Liver (tissue), 9 donors: ENCODE results near the gene RNF19B. TPM values are rescaled to one million over a fixed set of nuclear protein-coding genes. Genes with fewer than 3 reads are reported as not detected.

Experiments used
- DNase-seq: peaks from one replicate; pipeline ENCODE4 v3.0.0-alpha.2; 2017; ENCODE audit warnings: low spot score
- H3K27ac ChIP-seq, 2 donors: one replicate each; pipeline ENCODE4 v1.7.0; 2013; ENCODE audit warnings: inconsistent platforms in 2 of 2, low read length in 2 of 2, control low read depth in 1 of 2, low read depth in 1 of 2, mild to moderate bottlenecking in 1 of 2
- H3K27me3 ChIP-seq, 4 donors: one replicate each; pipeline versions ENCODE4 v1.6.1 to v1.7.0; 2013; ENCODE audit warnings: low read length in 3 of 4, inconsistent platforms in 1 of 4, mild to moderate bottlenecking in 1 of 4, moderate library complexity in 1 of 4; ENCODE audit not compliant: control insufficient read depth in 4 of 4, insufficient read depth in 4 of 4
- H3K36me3 ChIP-seq, 4 donors: one replicate each; pipeline versions ENCODE4 v1.6.1 to v1.7.0; 2013; ENCODE audit warnings: low read length in 3 of 4, mild to moderate bottlenecking in 3 of 4, low read depth in 1 of 4, moderate library complexity in 1 of 4; ENCODE audit not compliant: control insufficient read depth in 4 of 4, insufficient read depth in 3 of 4
- H3K4me1 ChIP-seq, 4 donors: one replicate each; pipeline versions ENCODE4 v1.6.1 to v1.7.0; 2013; ENCODE audit warnings: low read length in 3 of 4, mild to moderate bottlenecking in 3 of 4, moderate library complexity in 1 of 4; ENCODE audit not compliant: control insufficient read depth in 4 of 4, insufficient read depth in 4 of 4
- H3K4me3 ChIP-seq, 3 donors: one replicate each; pipeline versions ENCODE4 v1.6.1 to v1.7.0; 2013; ENCODE audit warnings: low read length in 3 of 3, control low read depth in 1 of 3, low read depth in 1 of 3, mild to moderate bottlenecking in 1 of 3
- H3K9ac ChIP-seq, 2 donors: one replicate each; pipeline ENCODE4 v1.7.0; 2013; ENCODE audit warnings: low read length in 2 of 2, mild to moderate bottlenecking in 2 of 2, moderate library complexity in 2 of 2, control low read depth in 1 of 2, low read depth in 1 of 2
- H3K9me3 ChIP-seq, 4 donors: one replicate each; pipeline versions ENCODE4 v1.6.1 to v1.7.0; 2013; ENCODE audit warnings: low read length in 3 of 4; ENCODE audit not compliant: control insufficient read depth in 4 of 4
- ATF3 ChIP-seq: IDR thresholded peaks from 2 replicates; pipeline ENCODE4 v1.6.1; 2016; ENCODE audit warnings: antibody characterized with exemption
- CTCF ChIP-seq: fragments of 150-350 bp; IDR thresholded peaks from 2 replicates; pipeline ENCODE4 v1.5.1; 2017; ENCODE audit warnings: improper control_type of control experiment, low read depth, low read length; ENCODE audit not compliant: missing input control
- EGR1 ChIP-seq, 2 donors: IDR thresholded peaks; 2 replicates each; pipeline ENCODE4 v1.6.1; 2016 to 2018; ENCODE audit warnings: antibody characterized with exemption in 2 of 2, low read depth in 2 of 2
- FOXA1 ChIP-seq: IDR thresholded peaks from 2 replicates; pipeline ENCODE4 v1.6.1; 2016; ENCODE audit warnings: antibody characterized with exemption
- FOXA2 ChIP-seq: IDR thresholded peaks from 2 replicates; pipeline ENCODE4 v1.6.1; 2016; ENCODE audit warnings: antibody characterized with exemption
- GABPA ChIP-seq, 2 donors: IDR thresholded peaks in 1 of 2; conservative IDR thresholded peaks in 1 of 2; 2 replicates each; pipeline ENCODE4 v1.6.1; 2016; ENCODE audit warnings: antibody characterized with exemption in 2 of 2, mild to moderate bottlenecking in 1 of 2, moderate library complexity in 1 of 2
- HNF4A ChIP-seq, 2 donors: conservative IDR thresholded peaks; 2 replicates each; pipeline ENCODE4 v1.6.1; 2016; ENCODE audit warnings: antibody characterized with exemption in 2 of 2, mild to moderate bottlenecking in 2 of 2
- HNF4G ChIP-seq: IDR thresholded peaks from 2 replicates; pipeline ENCODE4 v1.6.1; 2016; ENCODE audit warnings: antibody characterized with exemption
- JUND ChIP-seq, 2 donors: IDR thresholded peaks; 2 replicates each; pipeline ENCODE4 v1.6.1; 2016; ENCODE audit warnings: antibody characterized with exemption in 2 of 2
- NR2F2 ChIP-seq: IDR thresholded peaks from 2 replicates; pipeline ENCODE4 v1.6.1; 2016; ENCODE audit warnings: antibody characterized with exemption
- REST ChIP-seq: IDR thresholded peaks from 2 replicates; pipeline ENCODE4 v1.6.1; 2016; ENCODE audit warnings: antibody characterized with exemption, mild to moderate bottlenecking
- RXRA ChIP-seq, 2 donors: IDR thresholded peaks; 2 replicates each; pipeline ENCODE4 v1.6.1; 2017 to 2018; ENCODE audit warnings: antibody characterized with exemption in 2 of 2, mild to moderate bottlenecking in 1 of 2
- SP1 ChIP-seq: IDR thresholded peaks from 2 replicates; pipeline ENCODE4 v1.6.1; 2018; ENCODE audit warnings: antibody characterized with exemption, mild to moderate bottlenecking
- TAF1 ChIP-seq: conservative IDR thresholded peaks from 2 replicates; pipeline ENCODE4 v1.6.1; 2016; ENCODE audit warnings: antibody characterized with exemption, mild to moderate bottlenecking
- YY1 ChIP-seq: IDR thresholded peaks from 2 replicates; pipeline ENCODE4 v1.6.1; 2016; ENCODE audit warnings: antibody characterized with exemption, mild to moderate bottlenecking
- WGBS: extraction: QIAGEN DNeasy Blood & Tissue Kit; methylation state at CpG from one replicate; pipeline ENCODE4 v1.1.7; 2013; 5-methylcytosine and 5-hydroxymethylcytosine counted together
- polyA plus RNA-seq, 2 donors: library from polyadenylated mRNA; stranded (reverse) in 1 of 2; unstranded in 1 of 2; fragments of 200-250 nt in 1 of 2; fragments of >200 nt in 1 of 2; fragmentation: Nextera tagmentation in 1 of 2; extraction: Ambion mirVana in 1 of 2; gene quantifications; one replicate each; pipeline versions ENCODE4 v1.2.1 to v1.2.3, GENCODE V29; 2013 to 2015
- total RNA-seq, 2 donors: library from RNA; depleted of rRNA; stranded (reverse); fragments of >200 nt; gene quantifications; one replicate each; pipeline ENCODE4 v1.2.3, GENCODE V29; 2014
- TF ChIP-seq, protein P1 (sequence below): IDR thresholded peaks from 2 replicates; pipeline ENCODE4 v1.6.1; 2016; ENCODE audit warnings: antibody characterized with exemption
- donor health status: healthy.
- donor health status: healthy.
- donor health status: healthy.
- donor health status: healthy.
- donor health status: healthy.

The RNF19B gene
- total and polyA plus RNA-seq, 4 donors: 2.2 to 8.3 (median 5.0) TPM

GRCh38 chr1:32984455-32985171 lies 20.0 kb upstream of the RNF19B start:
- Histone ChIP-seq H3K36me3 (no peaks in the 10 kb centered on the region), H3K27me3 (no peaks in the 10 kb centered on the region), H3K4me1 (peaks cover 0 to 5% (median 1%) of the 10 kb centered on the region in 4 donors), H3K9me3 (no peaks in the 10 kb centered on the region), H3K4me3 (no peak overlapping the region), H3K9ac (no peak overlapping the region), H3K27ac (no peak overlapping the region)
- WGBS: 92% methylated on average over 1 of the region's 1 CpG
- no peak for TF ChIP-seq GABPA (IDR thresholded peaks at IDR 0.05 in 1 of 2, conservative IDR thresholded peaks at IDR 0.05 in 1 of 2)
- no peak for TF ChIP-seq HNF4G
- no peak for TF ChIP-seq CTCF
- TF ChIP-seq JUND (IDR thresholded peaks at IDR 0.05): no peak
- TF ChIP-seq ATF3: no peak
- no peak for TF ChIP-seq EGR1 (IDR thresholded peaks at IDR 0.05; ENCODE audit: low read depth in 2 of 2)
- TF ChIP-seq RXRA (IDR thresholded peaks at IDR 0.05): no peak
- TF ChIP-seq, protein P1, sequence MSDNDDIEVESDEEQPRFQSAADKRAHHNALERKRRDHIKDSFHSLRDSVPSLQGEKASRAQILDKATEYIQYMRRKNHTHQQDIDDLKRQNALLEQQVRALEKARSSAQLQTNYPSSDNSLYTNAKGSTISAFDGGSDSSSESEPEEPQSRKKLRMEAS: no peak
- no peak for TF ChIP-seq FOXA2
- no peak for TF ChIP-seq TAF1
- TF ChIP-seq NR2F2: no peak
- no peak for TF ChIP-seq SP1
- no peak for TF ChIP-seq HNF4A (conservative IDR thresholded peaks at IDR 0.05)
- no peak for DNase-seq

GRCh38 chr1:32984090-32984454 lies 19.5 kb upstream of the RNF19B start:
- Histone ChIP-seq H3K4me3 (no peak overlapping the region), H3K27me3 (no peaks in the 10 kb centered on the region), H3K27ac (no peak overlapping the region), H3K36me3 (no peaks in the 10 kb centered on the region), H3K4me1 (peaks cover 0 to 5% (median under 1%) of the 10 kb centered on the region in 4 donors), H3K9ac (no peak overlapping the region), H3K9me3 (no peaks in the 10 kb centered on the region)
- WGBS: 90% methylated on average over 4 of the region's 4 CpGs
- DNase-seq: no peak
- TF ChIP-seq RXRA (IDR thresholded peaks at IDR 0.05): no peak
- TF ChIP-seq FOXA1: no peak
- TF ChIP-seq SP1: no peak
- TF ChIP-seq JUND (IDR thresholded peaks at IDR 0.05): no peak
- no peak for TF ChIP-seq YY1
- no peak for TF ChIP-seq REST
- TF ChIP-seq EGR1 (IDR thresholded peaks at IDR 0.05; ENCODE audit: low read depth in 2 of 2): no peak
- TF ChIP-seq TAF1: no peak
- TF ChIP-seq, protein P1: no peak
- no peak for TF ChIP-seq ATF3
